Heart left ventricle (tissue), 16 donors: ENCODE results near the gene CDK2. TPM values are rescaled to one million over a fixed set of nuclear protein-coding genes. Genes with fewer than 3 reads are reported as not detected.

Experiments
- ATAC-seq, 4 donors: fragments of 200-7000 bp; cut with Tn5 transposase; one replicate each; pipeline ENCODE4 v1.9.1; 2020 to 2022; ENCODE audit warnings: moderate library complexity in 4 of 4, mild to moderate bottlenecking in 3 of 4, moderate number of reproducible peaks in 1 of 4
- DNase-seq, 5 donors: peaks; one replicate each; pipeline ENCODE4 v3.0.0-alpha.2; 2020
- H3K27ac ChIP-seq, 12 donors: fragments of 200-600 bp; sonication (generic) in 4 of 12; one replicate each; pipeline versions ENCODE4 v1.5.0 to v1.8.0; 2016 to 2022; ENCODE audit warnings: mild to moderate bottlenecking in 2 of 12
- H3K27me3 ChIP-seq, 9 donors: fragments of 200-600 bp; sonication (generic) in 2 of 9; one replicate each; pipeline versions ENCODE4 v1.5.1 to v1.8.0; 2016 to 2022; ENCODE audit warnings: mild to moderate bottlenecking in 3 of 9
- H3K36me3 ChIP-seq, 9 donors: fragments of 200-600 bp; sonication (generic) in 2 of 9; one replicate each; pipeline versions ENCODE4 v1.5.0 to v1.8.0; 2018 to 2022; ENCODE audit warnings: mild to moderate bottlenecking in 2 of 9
- H3K4me1 ChIP-seq, 12 donors: fragments of 200-600 bp; sonication (generic) in 4 of 12; one replicate each; pipeline versions ENCODE4 v1.5.0 to v1.8.0; 2016 to 2022; ENCODE audit warnings: mild to moderate bottlenecking in 3 of 12
- H3K4me3 ChIP-seq, 12 donors: fragments of 200-600 bp; sonication (generic) in 4 of 12; one replicate each; pipeline versions ENCODE4 v1.5.0 to v1.8.0; 2017 to 2022; ENCODE audit warnings: mild to moderate bottlenecking in 9 of 12, moderate library complexity in 4 of 12
- H3K9me3 ChIP-seq, 12 donors: fragments of 200-600 bp; sonication (generic) in 4 of 12; one replicate each; pipeline versions ENCODE4 v1.5.0 to v1.8.0; 2016 to 2022; ENCODE audit warnings: mild to moderate bottlenecking in 1 of 12
- CTCF ChIP-seq, 12 donors: fragments of 200-600 bp; sonication (generic) in 4 of 12; IDR thresholded peaks; one replicate each; pipeline versions ENCODE4 v1.5.0 to v1.8.0; 2018 to 2022; ENCODE audit warnings: antibody characterized with exemption in 12 of 12, mild to moderate bottlenecking in 5 of 12
- POLR2A ChIP-seq, 2 donors: fragments of 450-650 bp; IDR thresholded peaks; one replicate each; pipeline ENCODE4 v1.6.1; 2017; ENCODE audit warnings: antibody characterized with exemption in 2 of 2, mild to moderate bottlenecking in 2 of 2, moderate library complexity in 2 of 2
- whole genome bisulfite sequencing, 4 donors: extraction: QIAGEN DNeasy Blood & Tissue Kit in 2 of 4; methylation state at CpG; one replicate each; pipeline versions ENCODE4 v1.1.5 to v1.1.7; 2013 to 2018; 5-methylcytosine and 5-hydroxymethylcytosine counted together
- intact Hi-C, 10 donors: fragments of 100-400 bp; cut with DNase I; formaldehyde crosslinking; loops; one replicate each; pipeline versions ENCODE4 v1.11.1 to v1.14.2; 2022
- polyA plus RNA-seq, 2 donors: library from polyadenylated mRNA; stranded (reverse); fragments of 200-250 nt; gene quantifications; one replicate each; pipeline ENCODE4 v1.2.3, GENCODE V29; 2013
- total RNA-seq, 9 donors: library from RNA; depleted of rRNA in 2 of 9; stranded (reverse); fragments of >200 nt in 2 of 9; fragmentation: NEBNext Ultra II Directional in 3 of 9; extraction: Animal tissue kit (Norgen Biotek cat#: 25700) in 3 of 9; gene quantifications; one replicate each; pipeline versions ENCODE4 v1.1.0 to v1.2.4, GENCODE V29; 2016 to 2023
- donor health status: ischemic (EF 13 %, LVEDD 7.1; RV severe dilation, severe dysfunction).
- donor health status: healthy with polysubstance abuse.
- donor health status: DM: no; HTN: yes; CAD: no.
- donor health status: DM: no; HTN: no; CAD: no.
- donor health status: ischemic (EF 25% LVEDD 6.9; RV normal size, moderate dysfunction).
- donor health status: ischemic (EF 25% LVEDD 5.7; RV mildly dilated, moderate dysfunction).
- donor health status: healthy.
- donor health status: DM: yes; HTN: yes; CAD: no.
- donor health status: ischemic (EF 35%, LVEDD 5.7; RV mildly dilated, moderate dysfunction).
- donor health status: nonischemic (EF 11% LVEDD 7.7; RV severe dilation, severe dysfunction).
- donor health status: DM: yes; HTN: yes; CAD: no.
- donor health status: PGD.
- donor health status: ischemic (EF 29% LVEDD 5.4; RV normal size, mild dysfunction).
- donor health status: nonischemic (EF 23%, LVEDD 6.1; RV moderate dilation, normal function).

CDK2 gene
- total and polyA plus RNA-seq, 11 donors: 3.7 to 23.5 (median 11.3) TPM

DNA sequence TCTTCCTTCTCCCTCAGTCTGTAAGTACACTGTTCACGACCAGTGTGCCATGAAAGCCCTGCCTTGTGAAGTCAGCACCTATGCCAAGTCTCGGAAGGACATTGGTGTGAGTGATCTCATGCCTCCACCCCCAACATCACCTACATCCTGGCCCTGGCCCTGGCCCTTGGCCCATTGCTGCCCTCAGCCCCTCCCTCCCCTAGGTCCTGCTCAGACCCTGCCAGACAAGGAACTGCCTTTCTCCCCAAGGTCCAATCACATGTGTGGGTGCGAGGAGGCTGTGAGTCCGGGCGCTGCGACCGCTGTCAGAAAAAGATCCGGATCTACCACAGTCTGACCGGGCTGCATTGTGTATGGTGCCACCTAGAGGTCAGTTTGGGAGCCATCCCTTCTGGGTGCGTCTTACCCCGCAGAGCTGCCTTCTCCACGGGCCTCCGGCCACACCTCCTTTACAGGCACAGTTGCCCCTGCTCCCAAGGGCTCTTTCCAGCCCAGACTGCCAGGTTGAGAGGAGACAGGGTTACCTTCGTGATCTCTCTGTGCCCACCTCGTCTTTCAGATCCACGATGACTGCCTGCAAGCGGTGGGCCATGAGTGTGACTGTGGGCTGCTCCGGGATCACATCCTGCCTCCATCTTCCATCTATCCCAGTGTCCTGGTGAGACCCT, 26.4 kb upstream of the CDK2 start:
- peak; percentile 85 to 96 (median 95) for ATAC-seq
- Histone ChIP-seq H3K9me3 (no peaks in the 10 kb centered on the region), H3K36me3 (peaks cover 0 to 71% (median 6%) of the 10 kb centered on the region in 9 donors), H3K4me1 (peaks cover 0 to 13% (median 7%) of the 10 kb centered on the region in 12 donors), H3K27ac (peak overlapping the region in 2 of 12 donors; percentile 7 to 58), H3K27me3 (no peaks in the 10 kb centered on the region), H3K4me3 (peak overlapping the region in 8 of 12 donors; percentile 15 to 42 (median 24))
- intact Hi-C loops: loop anchor here in 8 of 10 donors (1.0 to 5.0 kb wide), 4 partner anchors 198 to 203 kb away; partner anchors contain the start of gene GDF11 (in 1 of the 8)
- WGBS, 4 donors: 9 to 15% (median 11%) methylated on average over 13 to 18 of the region's 18 CpGs
- DNase-seq: peak; percentile 83 to 87 (median 87)
- no peak for TF ChIP-seq POLR2A (IDR thresholded peaks at IDR 0.05)
- peak; percentile 87 to 94 (median 91) for TF ChIP-seq CTCF (IDR thresholded peaks at IDR 0.05)

GRCh38 chr12:55942055-55942454, 24.6 kb upstream of the CDK2 start:
- Histone ChIP-seq H3K4me3 (no peak overlapping the region), H3K9me3 (no peaks in the 10 kb centered on the region), H3K27ac (no peak overlapping the region), H3K36me3 (peaks cover 0 to 81% (median 8%) of the 10 kb centered on the region in 9 donors), H3K27me3 (no peaks in the 10 kb centered on the region), H3K4me1 (peaks cover 0 to 10% (median 7%) of the 10 kb centered on the region in 12 donors)
- TF ChIP-seq CTCF (IDR thresholded peaks at IDR 0.05) (no peak), POLR2A (IDR thresholded peaks at IDR 0.05) (no peak)
- intact Hi-C loops: loop anchor here in 4 of 10 donors (5.0 kb wide), 2 partner anchors 200 to 205 kb away; partner anchors contain the start of gene GDF11 (in 1 of the 4)
- ATAC-seq (no peak), DNase-seq (no peak)
- 89 to 92% (median 90%) methylated on average over 4 of the region's 4 CpGs for WGBS, 4 donors

DNA sequence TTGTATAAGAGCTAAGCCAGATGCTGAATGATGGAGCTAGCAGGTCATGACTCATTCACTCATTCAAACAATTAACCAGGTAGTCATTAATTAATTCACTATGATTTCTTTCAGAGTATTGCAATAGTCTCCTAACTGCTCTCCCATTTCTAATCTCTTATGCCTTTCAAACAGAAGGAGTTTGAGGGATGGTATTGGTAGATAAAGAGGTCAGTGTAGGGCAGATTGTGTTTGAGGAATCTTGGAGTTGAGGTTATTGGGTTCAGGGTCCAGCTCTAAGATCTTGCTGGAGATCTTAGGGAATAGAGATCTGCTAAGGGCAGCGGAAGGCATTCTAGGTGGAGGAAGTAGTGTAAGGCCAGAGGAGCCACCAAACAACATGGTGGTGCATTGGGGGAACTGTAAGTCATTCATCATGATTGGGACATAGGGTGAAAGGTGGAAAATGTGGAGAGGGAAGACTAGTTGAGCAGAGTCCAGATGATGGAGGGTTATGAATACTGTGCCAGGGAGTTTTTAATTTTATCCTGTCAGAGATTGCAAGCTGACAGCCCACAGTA, 24.0 kb upstream of the CDK2 start:
- intact Hi-C loops: loop anchor here in 4 of 10 donors (5.0 kb wide), 2 partner anchors 200 to 205 kb away; partner anchors contain the start of gene GDF11 (in 1 of the 4)
- DNase-seq: no peak
- Histone ChIP-seq H3K9me3 (no peaks in the 10 kb centered on the region), H3K27ac (no peak overlapping the region), H3K36me3 (peaks cover 0 to 82% (median 8%) of the 10 kb centered on the region in 9 donors), H3K4me3 (no peak overlapping the region), H3K4me1 (peaks cover 0 to 10% (median 7%) of the 10 kb centered on the region in 12 donors), H3K27me3 (no peaks in the 10 kb centered on the region)
- no peak for TF ChIP-seq POLR2A (IDR thresholded peaks at IDR 0.05)
- TF ChIP-seq CTCF (IDR thresholded peaks at IDR 0.05): no peak
- 96% methylated on average over 1 of the region's 1 CpG for WGBS, 4 donors
- ATAC-seq: no peak

DNA sequence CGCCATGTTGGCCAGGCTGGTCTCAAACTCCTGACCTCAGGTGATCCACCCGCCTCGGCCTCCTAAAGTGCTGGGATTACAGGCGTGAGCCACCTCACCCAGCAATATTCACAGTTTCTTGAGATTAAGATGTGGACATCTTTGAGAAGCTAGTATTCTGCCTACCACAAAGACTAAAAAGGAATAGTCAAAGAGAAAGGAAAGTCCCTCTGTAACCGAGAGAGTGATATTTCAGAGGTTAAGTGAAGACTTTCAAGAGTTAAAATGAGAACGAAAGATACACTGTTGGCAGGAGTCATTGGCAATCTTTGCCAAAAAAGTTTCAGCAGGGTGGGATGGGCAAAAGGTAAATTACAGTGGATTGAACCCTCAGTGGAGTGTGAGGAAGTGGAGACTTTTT, 20.1 kb upstream of the CDK2 start:
- DNase-seq (no peak), ATAC-seq (no peak)
- no peak overlapping the region for H3K27ac ChIP-seq
- H3K27me3 ChIP-seq: no peaks in the 10 kb centered on the region
- H3K4me3 ChIP-seq: no peak overlapping the region
- intact Hi-C loops: no loop called here
- H3K4me1 ChIP-seq: no peaks in the 10 kb centered on the region
- 73 to 83% (median 81%) methylated on average over 6 of the region's 6 CpGs for WGBS, 4 donors
- no peak for TF ChIP-seq POLR2A (IDR thresholded peaks at IDR 0.05)
- no peak for TF ChIP-seq CTCF (IDR thresholded peaks at IDR 0.05)
- H3K9me3 ChIP-seq: no peaks in the 10 kb centered on the region
- peaks cover 0 to 67% (median 8%) of the 10 kb centered on the region in 9 donors for H3K36me3 ChIP-seq
